Measurements from ENCODE around the gene PARP16. TPM values are rescaled to one million over a fixed set of nuclear protein-coding genes. Genes with fewer than 3 reads are reported as not detected.

Gene PARP16
- total and polyA plus RNA-seq, 7 donors = 4.4 to 12.5 (median 9.4) TPM

DNA sequence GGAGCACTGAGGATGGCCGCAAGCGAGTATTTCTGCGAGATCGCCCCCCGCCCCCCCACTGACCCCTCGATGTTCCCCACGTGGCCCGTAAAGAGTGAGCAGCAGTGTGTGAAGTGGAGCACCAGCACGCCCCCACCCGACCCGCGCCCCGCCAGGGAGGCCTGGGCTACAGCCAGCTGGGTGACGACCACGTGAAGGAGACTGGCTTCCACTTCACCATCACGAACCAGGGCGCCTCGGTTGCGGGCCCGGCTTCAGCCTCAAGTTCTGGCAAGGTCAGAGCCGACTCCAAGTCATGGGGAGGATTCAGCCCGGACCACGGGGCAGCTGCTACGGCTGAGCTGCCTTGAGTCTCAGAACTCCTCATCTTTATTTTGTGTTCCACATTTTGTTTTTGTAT is 15.4 kb upstream of the PARP16 start:
- 83 to 84% methylated on average over 24 of the region's 24 CpGs for WGBS, 2 donors
- Histone ChIP-seq H3K9me3 (no peaks in the 10 kb centered on the region), H3K4me1 (peaks cover 0 to 27% (median 17%) of the 10 kb centered on the region in 4 donors), H3K4me3 (no peak overlapping the region), H3K27ac (no peak overlapping the region), H3K27me3 (no peaks in the 10 kb centered on the region), H3K36me3 (no peaks in the 10 kb centered on the region)
- TF ChIP-seq, protein P1, sequence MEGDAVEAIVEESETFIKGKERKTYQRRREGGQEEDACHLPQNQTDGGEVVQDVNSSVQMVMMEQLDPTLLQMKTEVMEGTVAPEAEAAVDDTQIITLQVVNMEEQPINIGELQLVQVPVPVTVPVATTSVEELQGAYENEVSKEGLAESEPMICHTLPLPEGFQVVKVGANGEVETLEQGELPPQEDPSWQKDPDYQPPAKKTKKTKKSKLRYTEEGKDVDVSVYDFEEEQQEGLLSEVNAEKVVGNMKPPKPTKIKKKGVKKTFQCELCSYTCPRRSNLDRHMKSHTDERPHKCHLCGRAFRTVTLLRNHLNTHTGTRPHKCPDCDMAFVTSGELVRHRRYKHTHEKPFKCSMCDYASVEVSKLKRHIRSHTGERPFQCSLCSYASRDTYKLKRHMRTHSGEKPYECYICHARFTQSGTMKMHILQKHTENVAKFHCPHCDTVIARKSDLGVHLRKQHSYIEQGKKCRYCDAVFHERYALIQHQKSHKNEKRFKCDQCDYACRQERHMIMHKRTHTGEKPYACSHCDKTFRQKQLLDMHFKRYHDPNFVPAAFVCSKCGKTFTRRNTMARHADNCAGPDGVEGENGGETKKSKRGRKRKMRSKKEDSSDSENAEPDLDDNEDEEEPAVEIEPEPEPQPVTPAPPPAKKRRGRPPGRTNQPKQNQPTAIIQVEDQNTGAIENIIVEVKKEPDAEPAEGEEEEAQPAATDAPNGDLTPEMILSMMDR (IDR thresholded peaks at IDR 0.05) = no peak
- DNase-seq = no peak
- intact Hi-C loops (cut with DNase I) = no loop called here

DNA sequence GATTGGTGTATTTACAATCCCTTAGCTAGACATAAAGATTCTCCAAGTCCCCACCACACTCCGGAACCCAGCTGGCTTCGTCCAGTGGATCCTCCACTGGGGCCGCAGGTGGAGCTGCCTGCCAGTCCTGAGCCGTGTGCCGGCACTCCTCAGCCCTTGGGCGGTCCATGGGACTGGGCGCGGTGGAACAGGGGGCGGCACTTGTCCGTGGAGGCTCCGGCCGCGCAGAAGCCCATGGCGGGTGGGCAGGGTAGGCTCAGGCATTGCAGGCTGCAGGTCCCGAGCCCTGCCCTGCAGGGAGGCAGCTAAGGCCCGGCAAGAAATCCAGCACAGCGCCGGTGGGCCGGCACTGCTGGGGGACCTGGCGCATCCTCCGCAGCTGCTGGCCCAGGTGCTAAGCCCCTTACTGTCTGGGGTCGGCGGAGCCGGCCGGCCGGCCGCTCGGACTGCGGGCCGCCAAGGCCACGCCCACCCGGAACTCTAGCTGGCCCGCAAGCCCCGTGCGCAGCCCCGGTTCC is 14.3 kb upstream of the PARP16 start:
- peaks cover 0 to 38% (median 24%) of the 10 kb centered on the region in 4 donors for H3K4me1 ChIP-seq
- DNase-seq = no peak

DNA sequence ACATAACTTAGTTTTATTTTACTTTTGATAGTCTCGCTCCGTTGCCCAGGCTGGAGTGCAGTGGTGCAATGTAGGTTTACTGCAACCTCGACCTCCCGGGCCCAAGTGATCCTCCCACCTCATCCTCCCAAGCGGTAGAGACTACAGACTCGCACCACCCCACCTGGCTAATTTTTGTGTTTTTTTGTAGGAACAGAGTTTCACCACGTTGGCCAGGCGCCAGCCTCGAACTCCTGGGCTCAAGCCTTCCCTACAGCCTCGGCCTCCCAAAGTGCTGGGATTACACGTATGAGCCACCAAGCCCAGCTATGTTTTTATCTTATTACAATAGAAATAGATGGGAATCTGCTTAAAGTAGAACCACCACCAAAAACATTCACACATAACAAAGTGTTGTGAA is 12.0 kb upstream of the PARP16 start:
- Histone ChIP-seq H3K36me3 (no peaks in the 10 kb centered on the region), H3K9me3 (no peaks in the 10 kb centered on the region), H3K27ac (no peak overlapping the region), H3K4me3 (no peak overlapping the region), H3K4me1 (peaks cover 0 to 30% (median 19%) of the 10 kb centered on the region in 4 donors), H3K27me3 (no peaks in the 10 kb centered on the region)
- DNase-seq = no peak
- intact Hi-C loops (cut with DNase I) = no loop called here
- TF ChIP-seq EP300 (IDR thresholded peaks at IDR 0.05) = no peak
- TF ChIP-seq, protein P1 (IDR thresholded peaks at IDR 0.05) = no peak
- TF ChIP-seq POLR2AphosphoS5 (IDR thresholded peaks at IDR 0.05) = no peak
- TF ChIP-seq POLR2A (IDR thresholded peaks at IDR 0.05) = no peak
- WGBS, 2 donors = 88 to 93% methylated on average over 11 of the region's 11 CpGs

More for the DNA sequence above, 14.3 kb upstream of the PARP16 start:
- intact Hi-C loops (cut with DNase I) = no loop called here
- H3K9me3 ChIP-seq = no peaks in the 10 kb centered on the region
- no peaks in the 10 kb centered on the region for H3K36me3 ChIP-seq
- no peak overlapping the region for H3K27ac ChIP-seq
- H3K4me3 ChIP-seq = no peak overlapping the region
- WGBS, 2 donors = 94% methylated on average over 36 of the region's 36 CpGs
- TF ChIP-seq EP300 (IDR thresholded peaks at IDR 0.05) = no peak
- TF ChIP-seq POLR2A (IDR thresholded peaks at IDR 0.05) = no peak
- TF ChIP-seq, protein P1 (IDR thresholded peaks at IDR 0.05) = no peak
- TF ChIP-seq POLR2AphosphoS5 (IDR thresholded peaks at IDR 0.05) = no peak
- H3K27me3 ChIP-seq = no peaks in the 10 kb centered on the region

DNA sequence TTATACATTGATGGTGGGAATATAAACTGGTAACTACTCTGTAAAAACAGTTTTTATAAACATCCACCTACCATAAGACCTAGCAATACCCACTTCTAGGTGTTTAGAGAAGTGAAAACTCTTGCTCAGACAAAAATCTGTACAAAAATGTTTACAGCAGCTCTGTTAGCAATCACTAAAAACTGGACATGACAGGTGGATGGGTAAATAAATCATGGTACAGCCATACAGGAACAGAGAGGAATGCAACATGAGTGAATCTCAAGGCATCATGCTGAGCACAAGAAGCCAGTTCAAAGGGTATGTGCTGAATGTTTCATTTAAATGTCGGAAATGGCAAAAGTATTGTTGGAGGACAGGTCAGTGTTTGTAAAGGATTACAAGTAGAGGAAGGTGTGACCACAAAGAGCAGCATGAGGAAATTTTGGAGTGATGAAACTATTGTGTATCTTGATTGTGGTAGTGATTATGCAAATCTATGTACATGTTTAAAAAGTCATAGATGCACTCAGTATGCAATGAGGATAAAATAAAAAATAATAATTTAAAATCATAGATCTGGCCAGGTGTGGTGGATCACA is 6.3 kb upstream of the PARP16 start:
- DNase-seq = no peak
- no peaks in the 10 kb centered on the region for H3K36me3 ChIP-seq
- no peak overlapping the region for H3K27ac ChIP-seq

More for the DNA sequence above, 6.3 kb upstream of the PARP16 start:
- Histone ChIP-seq H3K4me3 (no peak overlapping the region), H3K4me1 (peaks cover 0 to 22% (median 13%) of the 10 kb centered on the region in 4 donors), H3K27me3 (no peaks in the 10 kb centered on the region), H3K9me3 (no peaks in the 10 kb centered on the region)
- intact Hi-C loops (cut with DNase I) = no loop called here
- WGBS, 2 donors = 75 to 80% methylated on average over 1 of the region's 1 CpG
- TF ChIP-seq EP300 (IDR thresholded peaks at IDR 0.05) = no peak
- TF ChIP-seq, protein P1 (IDR thresholded peaks at IDR 0.05) = no peak
- no peak for TF ChIP-seq POLR2AphosphoS5 (IDR thresholded peaks at IDR 0.05)
- no peak for TF ChIP-seq POLR2A (IDR thresholded peaks at IDR 0.05)

All from sigmoid colon (tissue), 7 donors.